H1 (cell line): ENCODE data around the gene MTNR1B. TPM values are rescaled to one million over a fixed set of nuclear protein-coding genes. Genes with fewer than 3 reads are reported as not detected.

Source experiments
- CTCF ChIA-PET: fragments of 300-600 bp; sonication (Branson Sonifier 250); formaldehyde crosslinking; loops from one replicate; lab custom pipeline; 2021; ENCODE audit not compliant: partially characterized antibody; lab: Charles Lee
- POLR2A ChIA-PET: fragments of 300-600 bp; sonication (Branson Sonifier 250); formaldehyde crosslinking; loops from one replicate; lab custom pipeline; 2021; ENCODE audit warnings: inconsistent platforms; ENCODE audit not compliant: partially characterized antibody; lab: Charles Lee
- DNase-seq, 2 experiments: peaks; one replicate each; pipeline versions ENCODE4 v3.0.0 to v3.0.0-alpha.2; 2010 to 2022; ENCODE audit warnings: low spot score in 2 of 2, low read depth in 1 of 2, mixed read lengths in 1 of 2
- FAIRE-seq: peaks from 2 replicates; lab custom pipeline; 2011; peaks lifted over from hg19 to GRCh38; lab: Jason Lieb, UNC
- H2AFZ ChIP-seq: 2 replicates; pipeline ENCODE4 v1.8.1; 2012; ENCODE audit warnings: low read length, inconsistent platforms
- H2AK5ac ChIP-seq: 2 replicates; pipeline ENCODE4 v1.6.1; 2013; ENCODE audit warnings: low read depth, low read length
- H2BK120ac ChIP-seq: replicated peaks from 2 replicates; pipeline ENCODE3; 2013; ENCODE audit warnings: low read depth, low read length, inconsistent platforms
- H2BK12ac ChIP-seq: 2 replicates; pipeline ENCODE4 v1.6.1; 2013; ENCODE audit warnings: low read depth, low read length
- H2BK15ac ChIP-seq: 2 replicates; pipeline ENCODE4 v1.6.1; 2013; ENCODE audit warnings: low read length
- H2BK20ac ChIP-seq: 2 replicates; pipeline ENCODE4 v1.6.1; 2013; ENCODE audit warnings: low read length
- H2BK5ac ChIP-seq: 2 replicates; pipeline ENCODE4 v1.6.1; 2013; ENCODE audit warnings: low read depth, low read length
- H3K14ac ChIP-seq: 2 replicates; pipeline ENCODE4 v1.6.1; 2013; ENCODE audit warnings: inconsistent platforms; ENCODE audit not compliant: insufficient read length
- H3K18ac ChIP-seq: 2 replicates; pipeline ENCODE4 v1.6.1; 2013; ENCODE audit warnings: low read length; ENCODE audit errors: extremely low read depth
- H3K23ac ChIP-seq: 2 replicates; pipeline ENCODE4 v1.6.1; 2013; ENCODE audit warnings: inconsistent platforms; ENCODE audit not compliant: insufficient read length
- H3K23me2 ChIP-seq: 2 replicates; pipeline ENCODE4 v1.6.1; 2013; ENCODE audit warnings: low read depth, low read length
- H3K27ac ChIP-seq: 2 replicates; pipeline ENCODE4 v1.6.1; 2011; ENCODE audit warnings: low read depth, low read length, inconsistent platforms
- H3K27me3 ChIP-seq, 4 experiments: replicated peaks in 1 of 4; 1 replicate in 1 of 4; 2 replicates in 3 of 4; pipeline versions ENCODE4 v1.6.1 to v1.8.1; 2011 to 2013; ENCODE audit warnings: low read length in 3 of 4, mild to moderate bottlenecking in 3 of 4, inconsistent platforms in 2 of 4, mixed read lengths in 2 of 4, moderate library complexity in 1 of 4; ENCODE audit not compliant: control insufficient read depth in 3 of 4, insufficient read depth in 3 of 4; ENCODE audit errors: extremely low read depth in 1 of 4
- H3K36me3 ChIP-seq, 4 experiments: 2 replicates each; pipeline versions ENCODE4 v1.6.1 to v1.8.1; 2011 to 2013; ENCODE audit warnings: mild to moderate bottlenecking in 4 of 4, low read length in 3 of 4, moderate library complexity in 2 of 4, control low read depth in 1 of 4, inconsistent platforms in 1 of 4; ENCODE audit not compliant: insufficient read depth in 4 of 4, control insufficient read depth in 2 of 4
- H3K4ac ChIP-seq: replicated peaks from 2 replicates; pipeline ENCODE3; 2013; ENCODE audit warnings: low read length, low read depth, mixed read lengths, inconsistent platforms; ENCODE audit not compliant: insufficient read length
- H3K4me1 ChIP-seq, 4 experiments: replicated peaks in 1 of 4; 1 replicate in 1 of 4; 2 replicates in 3 of 4; pipeline versions ENCODE4 v1.6.1 to v1.8.1; 2011 to 2013; ENCODE audit warnings: low read length in 3 of 4, inconsistent platforms in 2 of 4, mixed read lengths in 1 of 4; ENCODE audit not compliant: insufficient read depth in 4 of 4, control insufficient read depth in 3 of 4
- H3K4me2 ChIP-seq, 2 experiments: 2 replicates each; pipeline versions ENCODE4 v1.6.1 to v1.8.1; 2011 to 2013; ENCODE audit warnings: low read depth in 2 of 2, low read length in 2 of 2, control low read depth in 1 of 2, inconsistent platforms in 1 of 2, mild to moderate bottlenecking in 1 of 2; ENCODE audit not compliant: insufficient read depth in 1 of 2
- H3K4me3 ChIP-seq, 4 experiments: fragments of 200-600, 300-600 bp in 1 of 4; sonication (generic), shearing (Covaris generic), sonication (Bioruptor Twin) in 1 of 4; 2 replicates each; pipeline versions ENCODE4 v1.5.1 to v1.8.1; 2011 to 2016; ENCODE audit warnings: low read length in 4 of 4, low read depth in 3 of 4, control low read depth in 2 of 4, inconsistent platforms in 2 of 4, mild to moderate bottlenecking in 2 of 4, mixed read lengths in 1 of 4, moderate library complexity in 1 of 4; ENCODE audit not compliant: insufficient read depth in 2 of 4; ENCODE audit errors: extremely low read depth in 1 of 4
- H3K56ac ChIP-seq: replicated peaks from 2 replicates; pipeline ENCODE3; 2013; ENCODE audit warnings: low read depth, mild to moderate bottlenecking, mixed read lengths, low read length, inconsistent platforms; ENCODE audit not compliant: insufficient read length
- H3K79me1 ChIP-seq: 2 replicates; pipeline ENCODE4 v1.6.1; 2013; ENCODE audit warnings: low read depth, low read length, control low read depth
- H3K79me2 ChIP-seq, 2 experiments: 2 replicates each; pipeline versions ENCODE4 v1.6.1 to v1.8.1; 2012 to 2013; ENCODE audit warnings: low read length in 2 of 2, mild to moderate bottlenecking in 2 of 2, inconsistent platforms in 1 of 2; ENCODE audit not compliant: insufficient read depth in 2 of 2, control insufficient read depth in 1 of 2
- H3K9ac ChIP-seq, 4 experiments: replicated peaks in 1 of 4; 1 replicate in 1 of 4; 2 replicates in 3 of 4; pipeline versions ENCODE4 v1.6.1 to v1.8.1; 2011 to 2013; ENCODE audit warnings: low read depth in 3 of 4, low read length in 3 of 4, control low read depth in 2 of 4, mild to moderate bottlenecking in 2 of 4, moderate library complexity in 2 of 4, inconsistent platforms in 1 of 4; ENCODE audit errors: extremely low read depth in 1 of 4
- H3K9me3 ChIP-seq, 2 experiments: 2 replicates each; pipeline versions ENCODE4 v1.6.1 to v1.8.1; 2012 to 2013; ENCODE audit warnings: mild to moderate bottlenecking in 2 of 2, moderate library complexity in 2 of 2, control low read depth in 1 of 2, inconsistent platforms in 1 of 2, low read depth in 1 of 2, low read length in 1 of 2, mixed read lengths in 1 of 2; ENCODE audit not compliant: insufficient read depth in 2 of 2
- H4K20me1 ChIP-seq, 2 experiments: replicated peaks in 1 of 2; 2 replicates each; pipeline versions ENCODE3 to v1.8.1; 2011 to 2013; ENCODE audit warnings: inconsistent platforms in 2 of 2, low read length in 2 of 2, mild to moderate bottlenecking in 1 of 2; ENCODE audit not compliant: insufficient read depth in 2 of 2, control insufficient read depth in 1 of 2
- H4K5ac ChIP-seq: 2 replicates; pipeline ENCODE4 v1.6.1; 2013; ENCODE audit warnings: low read length, low read depth, mixed read lengths, inconsistent platforms; ENCODE audit not compliant: insufficient read length
- H4K8ac ChIP-seq: 2 replicates; pipeline ENCODE4 v1.8.0; 2013; ENCODE audit warnings: mild to moderate bottlenecking, moderate library complexity, low read length, inconsistent platforms; ENCODE audit not compliant: insufficient read depth; ENCODE audit errors: extremely low read depth
- H4K91ac ChIP-seq: replicated peaks from 2 replicates; pipeline ENCODE3; 2013; ENCODE audit warnings: low read length, mixed read lengths, inconsistent platforms; ENCODE audit not compliant: insufficient read length
- EZH2 ChIP-seq: fragments of 200-600 bp; sonication (generic); IDR thresholded peaks from 2 replicates; pipeline ENCODE4 v1.7.1; 2012; ENCODE audit warnings: low read depth, mild to moderate bottlenecking, moderate library complexity, low read length, inconsistent platforms; ENCODE audit not compliant: severe bottlenecking
- MAFK ChIP-seq: IDR thresholded peaks from 2 replicates; pipeline ENCODE4 v1.6.1; 2012; ENCODE audit warnings: low read depth, mild to moderate bottlenecking, improper control_type of control experiment, low read length
- SIX5 ChIP-seq: IDR thresholded peaks from 2 replicates; pipeline ENCODE4 v1.6.1; 2011; ENCODE audit warnings: mild to moderate bottlenecking, low read depth, low read length
- WGBS, 2 experiments: shearing (Covaris generic) in 1 of 2; methylation state at CpG; one replicate each; pipeline versions ENCODE4 v1.1.6 to v1.1.7; 2013 to 2015; ENCODE audit warnings: low lambda C conversion rate in 2 of 2, mixed read lengths in 2 of 2, inconsistent platforms in 1 of 2, low coverage in 1 of 2, missing lambda C conversion rate in 1 of 2; ENCODE audit not compliant: insufficient replicate concordance in 2 of 2, insufficient coverage in 1 of 2, insufficient read length in 1 of 2; ENCODE audit errors: extremely low coverage in 1 of 2, missing lambda C conversion rate in 1 of 2; 5-methylcytosine and 5-hydroxymethylcytosine counted together
- polyA plus RNA-seq, 7 experiments: library from polyadenylated mRNA; depleted of rRNA in 3 of 7; stranded (reverse) in 5 of 7; unstranded in 2 of 7; fragments of >200 nt in 5 of 7; fragments of 200-250 nt in 2 of 7; gene quantifications; 1 replicate in 5 of 7; 2 replicates in 1 of 7; 4 replicates in 1 of 7; pipeline versions ENCODE4 v1.2.1 to v1.2.3, GENCODE V29; 2011 to 2013; ENCODE audit warnings: missing spikeins in 2 of 7, mixed read lengths in 2 of 7
- total RNA-seq: library from RNA; stranded (reverse); fragmentation: NEBNext Ultra II Directional; extraction: Animal tissue kit (Norgen Biotek cat#: 25700); gene quantifications from 2 replicates; pipeline ENCODE4 v1.2.1, GENCODE V29; 2021

The MTNR1B gene
- total and polyA plus RNA-seq, 2 of the 8 experiments (the other 6 are each of a cell fraction or from before 2014, with no cell fraction given): 0.08 TPM; not detected in 1

DNA sequence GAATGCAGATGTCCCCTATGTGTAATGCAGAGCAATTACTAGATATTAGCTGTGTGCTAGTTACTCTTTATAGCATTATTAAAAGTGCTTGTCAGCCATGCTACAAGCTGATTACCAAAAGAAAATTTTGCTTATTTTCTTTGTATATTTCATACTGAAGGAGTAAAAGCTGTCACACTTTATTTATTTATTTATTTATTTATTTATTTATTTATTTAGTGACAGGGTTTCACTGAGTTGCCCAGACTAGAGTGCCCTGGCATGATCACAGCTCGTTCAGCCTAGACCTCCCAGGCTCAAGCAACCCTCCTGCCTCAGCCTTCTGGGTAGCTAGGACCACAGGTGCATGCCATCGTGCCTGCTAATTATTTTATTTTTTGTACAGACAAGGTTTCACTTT lies 4.3 kb upstream of the MTNR1B start:
- no peak overlapping the region for H3K23ac ChIP-seq
- H3K79me1 ChIP-seq: no peaks in the 10 kb centered on the region
- no peak overlapping the region for H2BK20ac ChIP-seq
- H3K4me2 ChIP-seq: no peak overlapping the region
- H3K18ac ChIP-seq: no peak overlapping the region
- H2BK5ac ChIP-seq: no peak overlapping the region
- H4K20me1 ChIP-seq: no peaks in the 10 kb centered on the region
- WGBS, 2 experiments: 83% methylated on average over 2 of the region's 2 CpGs; no CpG with 5 or more reads in 1 of the 2 experiments
- no peak overlapping the region for H2BK120ac ChIP-seq
- no peak overlapping the region for H4K91ac ChIP-seq
- no peak overlapping the region for H3K27ac ChIP-seq
- H3K79me2 ChIP-seq: no peaks in the 10 kb centered on the region
- no peaks in the 10 kb centered on the region for H3K9me3 ChIP-seq
- FAIRE-seq: no peak
- CTCF ChIA-PET: interaction anchor here (1.1 to 4.9 kb wide), 5 partner anchors 12 to 191 kb away, joined by 3 to 39 read pairs (median 8); no protein-coding TSS in a partner anchor
- H3K27me3 ChIP-seq: peaks cover 9 to 20% (median 16%) of the 10 kb centered on the region in 4 experiments
- H3K9ac ChIP-seq: no peak overlapping the region
- H4K8ac ChIP-seq: no peak overlapping the region
- POLR2A ChIA-PET: no interaction called here
- no peak overlapping the region for H2AFZ ChIP-seq
- peaks cover 0 to 2% (median 1%) of the 10 kb centered on the region in 4 experiments; a peak in 3 of 7 replicates for H3K4me1 ChIP-seq
- no peak for DNase-seq
- no peak overlapping the region for H3K56ac ChIP-seq
- H2BK12ac ChIP-seq: no peak overlapping the region
- no peak overlapping the region for H3K4ac ChIP-seq
- no peak overlapping the region for H3K4me3 ChIP-seq
- TF ChIP-seq MAFK (no peak), SIX5 (no peak), EZH2 (no peak)
- H2AK5ac ChIP-seq: no peak overlapping the region
- H3K14ac ChIP-seq: no peak overlapping the region
- H3K36me3 ChIP-seq: no peaks in the 10 kb centered on the region
- no peak overlapping the region for H4K5ac ChIP-seq
- no peak overlapping the region for H2BK15ac ChIP-seq
- peaks cover 9% of the 10 kb centered on the region for H3K23me2 ChIP-seq
